Liver (tissue), 9 donors: ENCODE measurements around the gene BLOC1S1. TPM values are rescaled to one million over a fixed set of nuclear protein-coding genes. Genes with fewer than 3 reads are reported as not detected.

ENCODE experiments used
- DNase-seq: peaks from one replicate; pipeline ENCODE4 v3.0.0-alpha.2; 2017; ENCODE audit warnings: low spot score
- H3K27ac ChIP-seq, 2 donors: one replicate each; pipeline ENCODE4 v1.7.0; 2013; ENCODE audit warnings: inconsistent platforms in 2 of 2, low read length in 2 of 2, control low read depth in 1 of 2, low read depth in 1 of 2, mild to moderate bottlenecking in 1 of 2
- H3K27me3 ChIP-seq, 4 donors: one replicate each; pipeline versions ENCODE4 v1.6.1 to v1.7.0; 2013; ENCODE audit warnings: low read length in 3 of 4, inconsistent platforms in 1 of 4, mild to moderate bottlenecking in 1 of 4, moderate library complexity in 1 of 4; ENCODE audit not compliant: control insufficient read depth in 4 of 4, insufficient read depth in 4 of 4
- H3K36me3 ChIP-seq, 4 donors: one replicate each; pipeline versions ENCODE4 v1.6.1 to v1.7.0; 2013; ENCODE audit warnings: low read length in 3 of 4, mild to moderate bottlenecking in 3 of 4, low read depth in 1 of 4, moderate library complexity in 1 of 4; ENCODE audit not compliant: control insufficient read depth in 4 of 4, insufficient read depth in 3 of 4
- H3K4me1 ChIP-seq, 4 donors: one replicate each; pipeline versions ENCODE4 v1.6.1 to v1.7.0; 2013; ENCODE audit warnings: low read length in 3 of 4, mild to moderate bottlenecking in 3 of 4, moderate library complexity in 1 of 4; ENCODE audit not compliant: control insufficient read depth in 4 of 4, insufficient read depth in 4 of 4
- H3K4me3 ChIP-seq, 3 donors: one replicate each; pipeline versions ENCODE4 v1.6.1 to v1.7.0; 2013; ENCODE audit warnings: low read length in 3 of 3, control low read depth in 1 of 3, low read depth in 1 of 3, mild to moderate bottlenecking in 1 of 3
- H3K9ac ChIP-seq, 2 donors: one replicate each; pipeline ENCODE4 v1.7.0; 2013; ENCODE audit warnings: low read length in 2 of 2, mild to moderate bottlenecking in 2 of 2, moderate library complexity in 2 of 2, control low read depth in 1 of 2, low read depth in 1 of 2
- H3K9me3 ChIP-seq, 4 donors: one replicate each; pipeline versions ENCODE4 v1.6.1 to v1.7.0; 2013; ENCODE audit warnings: low read length in 3 of 4; ENCODE audit not compliant: control insufficient read depth in 4 of 4
- ATF3 ChIP-seq: IDR thresholded peaks from 2 replicates; pipeline ENCODE4 v1.6.1; 2016; ENCODE audit warnings: antibody characterized with exemption
- CTCF ChIP-seq: fragments of 150-350 bp; IDR thresholded peaks from 2 replicates; pipeline ENCODE4 v1.5.1; 2017; ENCODE audit warnings: improper control_type of control experiment, low read depth, low read length; ENCODE audit not compliant: missing input control
- EGR1 ChIP-seq, 2 donors: IDR thresholded peaks; 2 replicates each; pipeline ENCODE4 v1.6.1; 2016 to 2018; ENCODE audit warnings: antibody characterized with exemption in 2 of 2, low read depth in 2 of 2
- FOXA1 ChIP-seq: IDR thresholded peaks from 2 replicates; pipeline ENCODE4 v1.6.1; 2016; ENCODE audit warnings: antibody characterized with exemption
- FOXA2 ChIP-seq: IDR thresholded peaks from 2 replicates; pipeline ENCODE4 v1.6.1; 2016; ENCODE audit warnings: antibody characterized with exemption
- GABPA ChIP-seq, 2 donors: IDR thresholded peaks in 1 of 2; conservative IDR thresholded peaks in 1 of 2; 2 replicates each; pipeline ENCODE4 v1.6.1; 2016; ENCODE audit warnings: antibody characterized with exemption in 2 of 2, mild to moderate bottlenecking in 1 of 2, moderate library complexity in 1 of 2
- HNF4A ChIP-seq, 2 donors: conservative IDR thresholded peaks; 2 replicates each; pipeline ENCODE4 v1.6.1; 2016; ENCODE audit warnings: antibody characterized with exemption in 2 of 2, mild to moderate bottlenecking in 2 of 2
- HNF4G ChIP-seq: IDR thresholded peaks from 2 replicates; pipeline ENCODE4 v1.6.1; 2016; ENCODE audit warnings: antibody characterized with exemption
- JUND ChIP-seq, 2 donors: IDR thresholded peaks; 2 replicates each; pipeline ENCODE4 v1.6.1; 2016; ENCODE audit warnings: antibody characterized with exemption in 2 of 2
- MAX ChIP-seq: IDR thresholded peaks from 2 replicates; pipeline ENCODE4 v1.6.1; 2016; ENCODE audit warnings: antibody characterized with exemption
- NR2F2 ChIP-seq: IDR thresholded peaks from 2 replicates; pipeline ENCODE4 v1.6.1; 2016; ENCODE audit warnings: antibody characterized with exemption
- RAD21 ChIP-seq, 2 donors: IDR thresholded peaks; 2 replicates each; pipeline ENCODE4 v1.6.1; 2016; ENCODE audit warnings: antibody characterized with exemption in 2 of 2, mild to moderate bottlenecking in 2 of 2
- REST ChIP-seq: IDR thresholded peaks from 2 replicates; pipeline ENCODE4 v1.6.1; 2016; ENCODE audit warnings: antibody characterized with exemption, mild to moderate bottlenecking
- RXRA ChIP-seq, 2 donors: IDR thresholded peaks; 2 replicates each; pipeline ENCODE4 v1.6.1; 2017 to 2018; ENCODE audit warnings: antibody characterized with exemption in 2 of 2, mild to moderate bottlenecking in 1 of 2
- SP1 ChIP-seq: IDR thresholded peaks from 2 replicates; pipeline ENCODE4 v1.6.1; 2018; ENCODE audit warnings: antibody characterized with exemption, mild to moderate bottlenecking
- TAF1 ChIP-seq: conservative IDR thresholded peaks from 2 replicates; pipeline ENCODE4 v1.6.1; 2016; ENCODE audit warnings: antibody characterized with exemption, mild to moderate bottlenecking
- YY1 ChIP-seq: IDR thresholded peaks from 2 replicates; pipeline ENCODE4 v1.6.1; 2016; ENCODE audit warnings: antibody characterized with exemption, mild to moderate bottlenecking
- ZBTB33 ChIP-seq: IDR thresholded peaks from 2 replicates; pipeline ENCODE4 v1.6.1; 2016; ENCODE audit warnings: antibody characterized with exemption
- WGBS: extraction: QIAGEN DNeasy Blood & Tissue Kit; methylation state at CpG from one replicate; pipeline ENCODE4 v1.1.7; 2013; 5-methylcytosine and 5-hydroxymethylcytosine counted together
- polyA plus RNA-seq, 2 donors: library from polyadenylated mRNA; stranded (reverse) in 1 of 2; unstranded in 1 of 2; fragments of 200-250 nt in 1 of 2; fragments of >200 nt in 1 of 2; fragmentation: Nextera tagmentation in 1 of 2; extraction: Ambion mirVana in 1 of 2; gene quantifications; one replicate each; pipeline versions ENCODE4 v1.2.1 to v1.2.3, GENCODE V29; 2013 to 2015
- total RNA-seq, 2 donors: library from RNA; depleted of rRNA; stranded (reverse); fragments of >200 nt; gene quantifications; one replicate each; pipeline ENCODE4 v1.2.3, GENCODE V29; 2014
- donor health status: healthy.
- donor health status: healthy.
- donor health status: healthy.
- donor health status: healthy.
- donor health status: healthy.

The BLOC1S1 gene
- total and polyA plus RNA-seq, 4 donors: 43.7 to 150 (median 115) TPM

- Histone ChIP-seq H3K27ac (no peak overlapping the region), H3K4me3 (no peak overlapping the region), H3K9ac (no peak overlapping the region), H3K9me3 (no peaks in the 10 kb centered on the region), H3K4me1 (peaks cover 0 to 9% (median 3%) of the 10 kb centered on the region in 4 donors), H3K27me3 (no peaks in the 10 kb centered on the region), H3K36me3 (no peaks in the 10 kb centered on the region)
- DNase-seq: no peak
- WGBS: 91% methylated on average over 6 of the region's 6 CpGs
- TF ChIP-seq NR2F2 (no peak), FOXA1 (no peak), RXRA (IDR thresholded peaks at IDR 0.05) (no peak), ZBTB33 (no peak), REST (no peak), YY1 (no peak), ATF3 (no peak), EGR1 (IDR thresholded peaks at IDR 0.05; ENCODE audit: low read depth in 2 of 2) (no peak), GABPA (IDR thresholded peaks at IDR 0.05 in 1 of 2, conservative IDR thresholded peaks at IDR 0.05 in 1 of 2) (no peak)
Measured at GRCh38 chr12:55703901-55704761, 11.7 kb upstream of the BLOC1S1 start.

GRCh38 chr12:55704824-55705718, 10.8 kb upstream of the BLOC1S1 start:
- H3K27me3 ChIP-seq: no peaks in the 10 kb centered on the region
- peaks cover 0 to 9% (median 3%) of the 10 kb centered on the region in 4 donors for H3K4me1 ChIP-seq
- no peak for DNase-seq
- no peaks in the 10 kb centered on the region for H3K9me3 ChIP-seq
- no peak overlapping the region for H3K4me3 ChIP-seq
- WGBS: 83% methylated on average over 9 of the region's 9 CpGs
- no peak overlapping the region for H3K9ac ChIP-seq
- no peak overlapping the region for H3K27ac ChIP-seq
- H3K36me3 ChIP-seq: no peaks in the 10 kb centered on the region
- TF ChIP-seq TAF1 (no peak), ATF3 (no peak), RAD21 (IDR thresholded peaks at IDR 0.05) (no peak), JUND (IDR thresholded peaks at IDR 0.05) (no peak), HNF4G (no peak), ZBTB33 (no peak), FOXA2 (no peak), MAX (no peak), GABPA (IDR thresholded peaks at IDR 0.05 in 1 of 2, conservative IDR thresholded peaks at IDR 0.05 in 1 of 2) (no peak), CTCF (no peak), HNF4A (conservative IDR thresholded peaks at IDR 0.05) (no peak), SP1 (no peak), YY1 (no peak), EGR1 (IDR thresholded peaks at IDR 0.05; ENCODE audit: low read depth in 2 of 2) (no peak), RXRA (IDR thresholded peaks at IDR 0.05) (no peak), FOXA1 (no peak)
